Inflammatory macrophage treated with lipopolysaccharide for 4 hours (primary cell): ENCODE results near the gene GCG.

Experiments used
- DNase-seq: peaks from one replicate; pipeline ENCODE4 v3.0.0-alpha.2; 2020

Gene GCG

DNA sequence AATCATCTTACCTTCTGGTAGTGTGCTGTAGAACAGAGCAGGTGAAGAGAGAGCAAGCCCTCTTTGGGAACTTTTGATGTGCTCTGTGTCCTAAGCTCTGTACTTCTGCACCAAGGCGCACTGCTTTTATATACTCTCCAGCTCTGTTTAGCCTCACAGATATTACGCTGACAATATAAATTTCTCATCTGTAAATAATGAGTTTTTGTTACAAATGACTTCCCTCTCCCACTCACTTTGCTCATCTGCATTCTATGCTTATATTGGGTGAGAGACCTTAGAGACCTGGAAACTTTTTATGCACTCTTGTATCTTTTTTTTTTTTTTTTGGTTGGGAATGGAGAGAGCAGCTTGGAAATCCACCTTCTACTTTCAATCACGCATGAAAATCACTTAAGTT lies at the start of gene GCG:
GCG (minus strand) TSS at position 101 of the 400 bp plus-strand sequence. CDS start 3,069 bp downstream, outside the sequence.
- no peak for DNase-seq

DNA sequence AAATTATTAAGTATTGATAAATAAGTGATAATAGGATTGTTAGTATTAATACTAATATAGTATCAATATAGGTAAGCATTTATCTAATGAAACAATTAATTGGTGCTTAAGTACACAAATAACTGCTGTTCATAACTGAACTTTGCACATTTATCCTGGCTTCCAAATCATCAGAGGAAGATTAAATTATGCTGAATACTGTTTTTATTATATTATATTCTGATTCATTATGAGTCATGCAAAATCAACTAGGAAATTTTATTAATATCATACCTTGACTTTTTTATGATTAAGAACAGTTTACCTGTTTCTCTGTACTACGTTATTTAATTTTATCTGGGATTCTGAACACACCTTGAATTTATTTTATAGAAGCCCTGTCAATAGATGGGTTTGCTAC lies 48.6 kb upstream of the GCG start:
- no peak for DNase-seq

DNA sequence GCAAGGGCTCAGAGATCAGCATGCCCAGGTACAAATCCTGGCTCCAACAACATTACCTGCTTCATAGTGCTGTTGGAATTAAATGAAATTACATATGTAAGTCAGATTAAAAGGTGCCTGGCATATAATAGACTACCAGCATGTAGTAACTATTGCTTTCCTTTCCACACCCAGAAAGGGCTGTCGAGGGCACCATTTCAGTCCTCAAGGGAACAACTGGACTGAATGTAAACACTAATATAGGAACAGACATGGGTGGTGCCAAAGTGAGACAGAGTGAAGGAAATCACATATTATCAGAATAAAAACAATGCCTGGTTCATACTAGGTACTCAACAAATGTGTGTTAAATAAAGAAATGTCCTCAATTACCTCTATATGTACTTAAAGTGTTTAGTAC lies 47.9 kb upstream of the GCG start:
- no peak for DNase-seq

DNA sequence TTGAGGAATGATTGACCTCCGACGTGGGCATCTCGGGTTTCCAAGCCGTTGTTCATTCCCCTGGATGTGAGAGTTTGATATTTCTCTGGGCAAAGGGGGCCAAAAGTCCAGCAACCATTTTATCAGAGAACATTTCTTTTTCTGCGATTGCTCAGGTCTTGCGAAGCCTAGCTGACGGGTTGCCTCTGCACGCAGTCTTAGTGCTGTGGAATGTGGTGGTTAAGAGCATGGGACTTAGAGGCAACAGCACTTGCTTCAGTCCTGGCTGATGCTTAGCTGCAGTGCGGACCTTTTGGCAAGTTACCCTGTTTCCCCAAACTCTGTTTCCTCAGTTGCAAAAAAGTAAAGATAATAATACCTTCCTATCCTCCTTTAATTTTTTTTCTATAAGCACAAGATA lies 46.2 kb upstream of the GCG start:
- no peak for DNase-seq

DNA sequence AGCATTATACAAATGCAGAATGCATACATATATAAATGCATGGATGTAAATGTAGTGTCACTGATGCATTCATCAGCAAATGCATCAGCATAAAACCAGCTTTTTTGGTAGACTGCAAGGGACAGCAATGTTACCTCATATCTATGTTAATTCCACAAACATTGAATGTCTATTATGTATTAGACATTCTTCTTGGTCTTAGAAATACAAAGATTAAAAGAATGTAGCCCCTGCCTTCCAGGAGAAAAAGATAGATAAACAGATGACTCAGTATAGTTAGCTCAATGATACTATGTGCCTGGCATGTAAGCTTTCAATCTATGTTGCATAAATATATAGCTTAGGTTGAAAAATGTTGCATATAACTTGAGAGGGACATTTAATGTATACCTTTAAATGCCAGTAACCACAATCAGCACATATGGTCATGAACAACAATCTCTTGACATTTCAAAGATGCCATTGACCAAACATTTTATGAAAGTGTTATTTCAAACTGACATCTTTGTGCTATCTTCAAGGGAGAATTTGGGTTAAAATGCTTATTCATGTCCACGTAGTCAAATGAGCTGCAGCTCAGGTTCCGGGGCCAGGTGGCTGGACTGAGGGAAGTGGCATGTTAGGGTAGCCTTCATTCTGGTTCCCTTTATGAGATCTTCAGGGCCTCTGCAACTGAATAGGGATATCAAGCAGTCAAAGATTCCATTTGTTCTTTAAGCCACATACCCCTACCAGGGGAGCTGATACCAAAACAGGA lies 45.2 kb upstream of the GCG start:
- DNase-seq = no peak

DNA sequence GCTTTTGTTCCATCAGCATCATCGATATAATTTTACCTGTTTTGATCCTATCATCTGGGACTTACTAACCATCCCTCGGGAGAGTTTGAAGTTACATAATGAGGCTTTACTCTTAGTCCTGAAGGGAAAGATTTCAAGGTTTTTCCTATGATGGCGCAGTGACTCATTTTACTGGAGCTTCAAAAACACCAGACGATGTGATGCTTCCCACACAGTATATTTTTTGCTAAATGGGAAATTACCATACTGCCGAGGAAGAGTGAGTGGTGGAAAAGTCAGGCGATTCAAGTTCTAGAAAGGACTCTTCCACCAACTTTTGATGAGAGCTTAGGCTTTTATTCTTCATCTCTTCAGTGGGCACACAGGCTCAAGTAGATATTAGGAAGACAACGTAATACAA lies 44.6 kb upstream of the GCG start:
- DNase-seq = peak; percentile 16

GRCh38 chr2:162188451-162188850 lies 36.4 kb upstream of the GCG start:
- DNase-seq = no peak

DNA sequence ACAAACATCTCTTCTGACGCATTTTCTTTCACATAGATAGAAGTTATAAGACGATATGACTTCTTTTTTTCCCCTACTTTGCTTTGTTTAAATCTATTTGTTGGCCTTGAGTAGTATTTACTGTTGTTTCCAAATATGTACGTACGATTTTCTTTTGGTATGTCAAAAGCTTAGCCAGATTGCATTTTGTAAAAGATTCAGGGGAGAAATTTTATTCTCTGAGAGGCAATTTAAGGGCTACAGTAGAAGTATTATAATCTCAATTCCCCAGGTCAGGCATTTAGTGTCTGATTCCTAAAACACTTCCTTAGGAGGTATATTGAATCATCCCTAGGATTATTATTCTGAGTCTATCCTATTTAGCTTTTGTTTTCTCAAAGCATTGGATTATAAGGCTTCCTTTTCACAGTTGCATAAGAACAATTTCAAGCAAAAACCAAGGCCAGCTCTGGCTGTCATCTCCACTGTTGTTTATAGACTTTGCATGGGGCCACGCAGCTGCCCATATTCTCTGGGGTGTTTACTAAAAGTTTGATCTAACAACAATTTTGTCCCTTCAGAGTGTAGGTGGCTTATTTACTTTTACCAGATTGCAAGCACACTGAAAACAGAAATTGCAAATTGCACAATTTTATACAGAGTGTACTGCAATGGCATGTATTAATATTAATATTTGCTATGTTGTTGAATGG lies 33.6 kb upstream of the GCG start:
- DNase-seq = no peak

DNA sequence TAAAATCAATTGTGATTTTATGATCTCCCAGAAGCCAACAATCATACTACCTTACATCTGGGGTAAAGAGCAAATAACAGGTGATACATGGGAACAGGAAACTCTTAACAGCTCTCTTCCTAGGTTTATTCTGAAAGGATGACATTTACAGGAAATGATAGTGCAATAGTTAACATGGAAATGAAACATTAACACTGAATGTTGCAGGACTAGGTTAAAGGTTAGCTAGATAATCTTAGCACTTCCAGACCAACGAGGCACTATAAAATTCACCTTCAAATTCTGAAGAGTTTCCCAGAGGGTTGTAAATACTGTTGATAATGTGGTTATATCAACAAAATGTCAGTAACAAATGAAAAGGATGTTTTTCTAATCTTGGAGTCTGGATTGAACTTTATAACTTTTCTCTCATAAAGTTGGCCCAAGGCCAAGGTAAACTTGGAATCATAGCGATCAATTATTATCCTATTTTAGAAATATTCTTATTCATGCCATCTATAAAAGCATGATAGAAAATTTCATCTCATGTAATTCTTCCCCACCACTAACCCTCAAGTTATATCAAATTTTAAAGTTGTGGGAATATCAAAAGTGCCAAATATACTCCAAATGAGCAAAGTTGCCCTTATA lies 32.9 kb upstream of the GCG start:
- no peak for DNase-seq

- no peak for DNase-seq
Observed at GRCh38 chr2:162184359-162184758, 32.3 kb upstream of the GCG start.

DNA sequence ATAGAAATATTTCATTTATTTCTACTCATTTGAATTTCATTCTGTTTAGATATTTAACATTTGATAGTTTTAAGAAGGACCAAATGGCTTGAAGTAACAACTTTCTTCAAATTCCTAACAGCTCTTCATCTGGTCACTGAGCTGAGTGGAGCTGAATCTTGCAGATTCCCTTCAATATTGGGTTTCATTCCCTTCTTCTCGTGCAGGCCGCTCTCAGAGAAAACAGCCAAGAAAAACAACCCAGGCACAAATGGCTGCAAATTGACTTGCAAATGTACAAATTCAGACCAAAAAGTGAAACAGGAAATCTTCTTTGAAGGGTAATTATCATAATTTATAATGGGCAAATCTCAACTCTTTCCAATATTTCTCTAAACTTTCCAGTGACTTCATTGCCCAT lies 30.3 kb upstream of the GCG start:
- no peak for DNase-seq

- peak; percentile 8 for DNase-seq
Observed at GRCh38 chr2:162177301-162177700, 25.3 kb upstream of the GCG start.

DNA sequence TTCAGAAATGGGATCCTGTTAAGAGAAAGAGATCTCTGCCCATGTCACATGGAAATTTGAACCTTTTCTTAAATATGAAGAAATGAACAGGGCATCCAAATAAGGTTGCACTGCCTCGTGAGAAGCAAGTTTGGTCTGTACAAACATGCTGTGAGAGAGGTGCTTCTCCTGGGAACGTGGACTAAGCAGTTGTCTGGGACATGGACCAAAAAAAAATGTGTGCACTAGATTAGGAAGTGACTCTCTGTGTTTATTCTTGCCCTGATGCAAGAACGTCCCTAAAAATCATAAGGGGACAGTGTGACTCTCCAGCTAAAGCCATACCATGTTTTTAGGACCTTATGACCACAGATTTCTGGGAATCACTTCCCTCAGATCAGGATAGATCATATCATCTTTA lies 23.7 kb upstream of the GCG start:
- no peak for DNase-seq

DNA sequence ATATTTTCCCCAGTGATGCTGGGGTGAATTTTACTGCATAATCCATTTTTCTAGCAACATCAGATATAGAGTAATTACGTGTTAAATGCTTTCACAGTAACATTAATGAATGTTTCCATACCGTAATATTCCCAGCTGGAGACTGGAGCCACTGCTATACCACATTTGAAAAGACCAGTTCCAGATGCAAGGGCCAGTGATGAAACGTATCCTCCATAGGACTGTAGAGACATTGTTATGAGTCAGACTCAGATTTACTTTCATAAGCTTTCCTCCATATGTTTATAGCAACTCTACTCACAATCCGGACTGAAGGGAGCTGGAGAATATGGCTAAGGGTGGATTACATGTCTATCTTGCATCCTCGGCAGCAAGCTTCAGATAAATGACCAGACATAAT lies 22.7 kb upstream of the GCG start:
- DNase-seq = no peak

- DNase-seq = no peak
Observed at GRCh38 chr2:162172802-162173370, 20.8 kb upstream of the GCG start.

DNA sequence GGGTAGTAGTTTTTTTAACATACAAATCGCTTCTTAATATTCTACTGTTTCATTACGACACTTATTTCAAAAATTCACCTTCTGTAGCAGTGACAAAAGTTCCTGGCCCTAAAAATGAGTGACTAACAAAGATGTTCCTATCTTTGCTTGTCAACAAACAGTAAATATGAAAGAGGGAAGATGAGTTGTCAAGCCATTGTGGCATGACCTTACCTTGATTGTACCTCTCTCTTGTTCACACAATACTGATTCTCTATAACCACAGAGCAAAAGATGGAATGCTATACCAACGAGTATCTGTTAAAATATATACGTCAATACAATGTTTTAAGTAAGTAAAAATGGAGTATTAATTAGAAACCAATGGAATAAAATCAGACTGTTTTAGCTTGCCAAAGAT lies 14.7 kb upstream of the GCG start:
- no peak for DNase-seq

GRCh38 chr2:162166174-162166573 lies 14.1 kb upstream of the GCG start:
- no peak for DNase-seq

DNA sequence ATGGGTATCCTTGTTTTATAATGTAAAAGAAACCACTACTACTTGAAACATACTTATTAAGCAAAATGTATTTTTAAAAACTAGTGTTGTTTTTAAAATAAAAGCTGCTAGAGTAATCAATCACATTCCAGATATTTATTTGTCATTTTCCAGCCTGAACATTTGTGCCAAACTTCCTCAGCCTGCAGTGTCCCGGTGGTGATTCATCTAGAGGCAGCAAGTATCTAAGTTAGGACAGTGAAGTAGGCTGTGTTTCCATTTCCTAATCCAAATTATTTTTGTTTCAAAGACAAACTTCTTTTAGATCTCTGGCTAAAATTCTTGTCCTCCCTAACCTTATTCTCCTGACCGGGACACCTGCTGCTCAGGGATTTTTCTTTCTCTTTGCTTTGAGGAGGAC lies 12.8 kb upstream of the GCG start:
- no peak for DNase-seq

DNA sequence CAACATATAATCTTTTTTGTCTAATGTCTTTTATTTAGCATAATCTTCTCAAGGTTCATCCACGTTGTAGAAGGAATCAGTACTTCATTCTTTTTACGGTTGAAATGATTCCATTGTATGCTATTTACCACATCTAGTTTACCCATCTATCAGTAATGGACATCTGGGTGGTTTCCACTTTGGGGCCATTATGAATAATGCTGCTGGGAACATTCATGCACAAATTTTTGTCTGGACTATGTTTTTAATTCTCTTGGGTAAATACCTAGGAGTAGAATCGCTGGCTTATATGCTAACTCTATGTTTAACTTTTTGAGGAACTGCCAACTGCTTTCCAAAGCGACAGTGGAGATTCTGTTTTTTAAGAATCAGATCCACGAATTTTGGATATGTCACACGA lies 7.4 kb upstream of the GCG start:
- no peak for DNase-seq

DNA sequence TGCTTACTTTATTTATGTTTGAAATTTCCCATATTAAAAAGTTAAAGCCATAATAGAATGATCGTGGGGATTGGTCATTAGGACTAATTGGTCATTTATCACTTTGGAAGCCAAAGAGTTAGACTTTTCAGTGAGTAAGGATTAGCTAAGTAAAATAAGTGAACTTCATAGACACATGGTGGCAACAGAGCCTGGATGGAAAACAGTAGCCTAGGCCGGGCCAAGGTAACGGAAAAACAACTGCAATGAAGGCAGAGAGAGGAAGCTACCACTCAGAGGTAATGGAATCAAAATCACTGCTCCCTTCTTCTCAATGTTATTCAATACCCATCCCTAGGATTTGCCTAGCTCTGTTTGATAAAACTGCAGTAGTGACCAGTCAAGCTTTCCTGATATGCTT lies 4.1 kb upstream of the GCG start:
- no peak for DNase-seq

GRCh38 chr2:162155093-162155492 lies 3.0 kb upstream of the GCG start:
- DNase-seq = no peak

- DNase-seq = peak; percentile 54
Observed at GRCh38 chr2:162153608-162154224, 1.7 kb upstream of the GCG start.

- no peak for DNase-seq
Observed at GRCh38 chr2:162149940-162150339, 2.1 kb downstream of the GCG start.
